Breast epithelium (tissue), 3 donors: ENCODE measurements around the gene NR2F2.

ENCODE experiments used
- CTCF ChIP-seq, 3 donors: fragments of 450-650 bp; IDR thresholded peaks; one replicate each; pipeline ENCODE4 v1.5.1; 2016 to 2017; ENCODE audit warnings: antibody characterized with exemption in 3 of 3, mild to moderate bottlenecking in 3 of 3, moderate library complexity in 3 of 3
- POLR2A ChIP-seq: fragments of 450-650 bp; IDR thresholded peaks from one replicate; pipeline ENCODE4 v1.6.1; 2016; ENCODE audit warnings: antibody characterized with exemption, mild to moderate bottlenecking, moderate library complexity
- POLR2AphosphoS5 ChIP-seq, 3 donors: sonication (generic); formaldehyde crosslinking; IDR thresholded peaks; one replicate each; pipeline ENCODE4 v1.6.1; 2017; ENCODE audit warnings: antibody characterized with exemption in 3 of 3

DNA sequence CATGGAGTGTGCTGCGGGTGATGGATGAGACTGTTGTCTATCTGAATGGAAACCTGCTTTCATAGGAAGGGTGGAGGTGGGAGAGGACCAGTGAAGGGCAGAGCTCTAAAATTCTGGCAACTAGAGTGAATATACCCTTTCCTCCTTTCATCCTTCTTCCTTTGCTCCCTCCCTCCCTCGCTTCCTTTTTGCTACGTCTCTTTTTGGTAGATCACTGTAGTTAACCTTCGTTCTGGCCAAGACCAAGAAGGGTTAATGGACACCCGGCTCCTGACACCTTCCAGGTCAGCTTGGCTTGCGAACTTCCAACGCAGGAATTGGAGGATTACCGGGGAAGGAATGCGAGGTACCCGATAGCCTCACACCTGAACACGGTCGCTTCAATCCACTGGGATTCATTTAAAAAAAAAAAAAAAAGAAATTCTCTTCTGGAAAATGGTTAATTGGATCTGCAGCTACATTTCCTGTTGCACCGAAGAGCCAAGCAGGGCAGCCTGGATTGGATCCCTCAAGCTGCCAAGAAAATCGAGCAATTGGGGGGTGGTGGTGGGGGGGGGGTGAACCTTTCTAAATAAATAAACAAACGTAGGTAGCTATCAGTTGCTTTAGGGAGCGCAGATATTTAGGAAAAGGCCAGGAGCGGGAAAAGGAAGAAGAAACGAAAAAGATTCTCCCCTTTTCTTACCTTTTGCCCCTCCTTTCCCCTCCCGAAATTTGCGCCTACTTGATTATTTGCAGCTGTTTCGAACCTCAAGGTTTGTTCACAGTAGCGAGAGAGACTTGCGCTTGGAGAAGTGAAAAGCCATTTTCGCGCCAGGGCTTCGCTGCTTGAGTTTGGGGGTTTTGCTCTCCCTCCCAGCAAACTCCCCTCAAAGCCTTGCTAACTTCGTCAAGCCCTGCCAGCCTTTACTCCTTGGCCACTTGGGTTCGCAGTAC is 9.5 kb upstream of the NR2F2 start:
- TF ChIP-seq POLR2A (no peak), CTCF (IDR thresholded peaks at IDR 0.05) (no peak), POLR2AphosphoS5 (IDR thresholded peaks at IDR 0.05) (no peak)
